Sigmoid colon (tissue), 7 donors: ENCODE data around the gene NTF3. TPM values are rescaled to one million over a fixed set of nuclear protein-coding genes. Genes with fewer than 3 reads are reported as not detected.

Experiments used
- DNase-seq: peaks from one replicate; pipeline ENCODE4 v3.0.0-alpha.2; 2019
- H3K27ac ChIP-seq, 4 donors: fragments of 200-600 bp; sonication (generic); one replicate each; pipeline ENCODE4 v1.5.1; 2016 to 2019; ENCODE audit warnings: mild to moderate bottlenecking in 1 of 4
- H3K27me3 ChIP-seq, 3 donors: fragments of 200-600 bp; sonication (generic); one replicate each; pipeline ENCODE4 v1.5.1; 2019; ENCODE audit warnings: mild to moderate bottlenecking in 1 of 3
- H3K36me3 ChIP-seq, 4 donors: fragments of 200-600 bp; sonication (generic); one replicate each; pipeline ENCODE4 v1.5.1; 2016 to 2019
- H3K4me1 ChIP-seq, 4 donors: fragments of 200-600 bp; sonication (generic); one replicate each; pipeline ENCODE4 v1.5.1; 2017 to 2019
- H3K4me3 ChIP-seq, 4 donors: fragments of 200-600 bp; sonication (generic); one replicate each; pipeline ENCODE4 v1.5.1; 2017 to 2019; ENCODE audit warnings: mild to moderate bottlenecking in 2 of 4, moderate library complexity in 1 of 4
- H3K9me3 ChIP-seq, 4 donors: fragments of 200-600 bp in 3 of 4; sonication (generic) in 3 of 4; one replicate each; pipeline versions ENCODE4 v1.5.1 to v1.6.1; 2013 to 2019
- CTCF ChIP-seq, 4 experiments: fragments of 450-650 bp in 3 of 4; fragments of 200-600 bp in 1 of 4; IDR thresholded peaks; one replicate each; pipeline ENCODE4 v1.5.1; 2016 to 2019; ENCODE audit warnings: antibody characterized with exemption in 4 of 4, mild to moderate bottlenecking in 3 of 4, moderate library complexity in 2 of 4
- EP300 ChIP-seq, 4 donors: sonication (generic); formaldehyde crosslinking; IDR thresholded peaks; one replicate each; pipeline ENCODE4 v1.6.1; 2017; ENCODE audit warnings: antibody characterized with exemption in 4 of 4
- POLR2A ChIP-seq, 2 donors: fragments of 450-650 bp; IDR thresholded peaks; one replicate each; pipeline ENCODE4 v1.6.1; 2016; ENCODE audit warnings: antibody characterized with exemption in 2 of 2, mild to moderate bottlenecking in 2 of 2, moderate library complexity in 2 of 2
- POLR2AphosphoS5 ChIP-seq, 4 donors: sonication (generic); formaldehyde crosslinking; IDR thresholded peaks; one replicate each; pipeline ENCODE4 v1.6.1; 2017; ENCODE audit warnings: antibody characterized with exemption in 4 of 4
- WGBS, 2 donors: extraction: QIAGEN DNeasy Blood & Tissue Kit; methylation state at CpG; one replicate each; pipeline ENCODE4 v1.1.7; 2013; 5-methylcytosine and 5-hydroxymethylcytosine counted together
- intact Hi-C: fragments of 100-400 bp; cut with DNase I; formaldehyde crosslinking; loops from one replicate; pipeline ENCODE4 v1.15.1; 2023
- polyA plus RNA-seq, 3 donors: library from polyadenylated mRNA; stranded (reverse); fragments of 200-250 nt; gene quantifications; one replicate each; pipeline ENCODE4 v1.2.3, GENCODE V29; 2013
- total RNA-seq, 4 donors: library from RNA; depleted of rRNA; stranded (reverse); fragments of >200 nt; gene quantifications; one replicate each; pipeline ENCODE4 v1.1.0, GENCODE V29; 2016
- donor health status: healthy with polysubstance abuse.
- donor health status: Bipolar disorder and iron deficiency.
- donor health status: healthy.

Gene NTF3
- total and polyA plus RNA-seq, 7 donors: 0.71 to 1.8 (median 0.95) TPM; not detected in 2

- 94 to 96% methylated on average over 5 of the region's 5 CpGs for WGBS, 2 donors
- H3K27ac ChIP-seq: no peak overlapping the region
- H3K4me3 ChIP-seq: no peak overlapping the region
- H3K27me3 ChIP-seq: no peaks in the 10 kb centered on the region
- intact Hi-C loops: no loop called here
- no peak for TF ChIP-seq CTCF (IDR thresholded peaks at IDR 0.05)
- no peak for TF ChIP-seq POLR2AphosphoS5 (IDR thresholded peaks at IDR 0.05)
- no peak for TF ChIP-seq POLR2A (IDR thresholded peaks at IDR 0.05)
- TF ChIP-seq EP300 (IDR thresholded peaks at IDR 0.05): no peak
- H3K4me1 ChIP-seq: no peaks in the 10 kb centered on the region
- DNase-seq: no peak
- no peaks in the 10 kb centered on the region for H3K9me3 ChIP-seq
- H3K36me3 ChIP-seq: no peaks in the 10 kb centered on the region
Observed at GRCh38 chr12:5520831-5521230, 88.9 kb downstream of the NTF3 start.

- 94 to 96% methylated on average over 20 of the region's 20 CpGs for WGBS, 2 donors
- Histone ChIP-seq H3K27ac (no peak overlapping the region), H3K4me3 (no peak overlapping the region), H3K27me3 (no peaks in the 10 kb centered on the region), H3K4me1 (no peaks in the 10 kb centered on the region), H3K9me3 (no peaks in the 10 kb centered on the region), H3K36me3 (no peaks in the 10 kb centered on the region)
- DNase-seq: no peak
- TF ChIP-seq CTCF (IDR thresholded peaks at IDR 0.05): no peak
- TF ChIP-seq POLR2A (IDR thresholded peaks at IDR 0.05): no peak
- TF ChIP-seq POLR2AphosphoS5 (IDR thresholded peaks at IDR 0.05): no peak
- TF ChIP-seq EP300 (IDR thresholded peaks at IDR 0.05): no peak
- intact Hi-C loops: no loop called here
Observed at GRCh38 chr12:5521456-5522325, 89.8 kb downstream of the NTF3 start.

GRCh38 chr12:5522432-5523335 lies 90.8 kb downstream of the NTF3 start:
- no peak for TF ChIP-seq CTCF (IDR thresholded peaks at IDR 0.05)
- TF ChIP-seq POLR2A (IDR thresholded peaks at IDR 0.05): no peak
- no peak for TF ChIP-seq POLR2AphosphoS5 (IDR thresholded peaks at IDR 0.05)
- no peak for TF ChIP-seq EP300 (IDR thresholded peaks at IDR 0.05)
- WGBS, 2 donors: 83 to 85% methylated on average over 11 of the region's 11 CpGs
- no peak for DNase-seq
- no peaks in the 10 kb centered on the region for H3K4me1 ChIP-seq
- H3K27ac ChIP-seq: no peak overlapping the region
- no peaks in the 10 kb centered on the region for H3K9me3 ChIP-seq
- no peaks in the 10 kb centered on the region for H3K36me3 ChIP-seq
- intact Hi-C loops: no loop called here
- H3K27me3 ChIP-seq: no peaks in the 10 kb centered on the region
- H3K4me3 ChIP-seq: no peak overlapping the region

- Histone ChIP-seq H3K36me3 (no peaks in the 10 kb centered on the region), H3K4me1 (no peaks in the 10 kb centered on the region), H3K4me3 (no peak overlapping the region), H3K9me3 (no peaks in the 10 kb centered on the region), H3K27me3 (no peaks in the 10 kb centered on the region), H3K27ac (no peak overlapping the region)
- TF ChIP-seq EP300 (IDR thresholded peaks at IDR 0.05) (no peak), POLR2AphosphoS5 (IDR thresholded peaks at IDR 0.05) (no peak), POLR2A (IDR thresholded peaks at IDR 0.05) (no peak), CTCF (IDR thresholded peaks at IDR 0.05) (no peak)
- 92% methylated on average over 24 of the region's 24 CpGs for WGBS, 2 donors
- no peak for DNase-seq
- intact Hi-C loops: no loop called here
Observed at GRCh38 chr12:5523396-5524115, 91.6 kb downstream of the NTF3 start.
